Liver (tissue), 3 donors: Measurements from ENCODE around the gene CSNK2A2.

ENCODE experiments used
- FOXA1 ChIP-seq: IDR thresholded peaks from 2 replicates; pipeline ENCODE4 v1.6.1; 2016; ENCODE audit warnings: antibody characterized with exemption
- GABPA ChIP-seq, 2 donors: IDR thresholded peaks in 1 of 2; conservative IDR thresholded peaks in 1 of 2; 2 replicates each; pipeline ENCODE4 v1.6.1; 2016; ENCODE audit warnings: antibody characterized with exemption in 2 of 2, mild to moderate bottlenecking in 1 of 2, moderate library complexity in 1 of 2
- JUND ChIP-seq, 2 donors: IDR thresholded peaks; 2 replicates each; pipeline ENCODE4 v1.6.1; 2016; ENCODE audit warnings: antibody characterized with exemption in 2 of 2
- RAD21 ChIP-seq, 2 donors: IDR thresholded peaks; 2 replicates each; pipeline ENCODE4 v1.6.1; 2016; ENCODE audit warnings: antibody characterized with exemption in 2 of 2, mild to moderate bottlenecking in 2 of 2
- TAF1 ChIP-seq: conservative IDR thresholded peaks from 2 replicates; pipeline ENCODE4 v1.6.1; 2016; ENCODE audit warnings: antibody characterized with exemption, mild to moderate bottlenecking
- TF ChIP-seq, protein P1 (sequence below): fragments of 150-350 bp; IDR thresholded peaks from 2 replicates; pipeline ENCODE4 v1.5.1; 2017; ENCODE audit warnings: improper control_type of control experiment, low read depth, low read length; ENCODE audit not compliant: missing input control
- TF ChIP-seq, protein P2 (sequence below): IDR thresholded peaks from 2 replicates; pipeline ENCODE4 v1.6.1; 2016; ENCODE audit warnings: antibody characterized with exemption
- TF ChIP-seq, protein P3 (sequence below): IDR thresholded peaks from 2 replicates; pipeline ENCODE4 v1.6.1; 2016; ENCODE audit warnings: antibody characterized with exemption, mild to moderate bottlenecking
- donor health status: healthy.
- donor health status: healthy.

DNA sequence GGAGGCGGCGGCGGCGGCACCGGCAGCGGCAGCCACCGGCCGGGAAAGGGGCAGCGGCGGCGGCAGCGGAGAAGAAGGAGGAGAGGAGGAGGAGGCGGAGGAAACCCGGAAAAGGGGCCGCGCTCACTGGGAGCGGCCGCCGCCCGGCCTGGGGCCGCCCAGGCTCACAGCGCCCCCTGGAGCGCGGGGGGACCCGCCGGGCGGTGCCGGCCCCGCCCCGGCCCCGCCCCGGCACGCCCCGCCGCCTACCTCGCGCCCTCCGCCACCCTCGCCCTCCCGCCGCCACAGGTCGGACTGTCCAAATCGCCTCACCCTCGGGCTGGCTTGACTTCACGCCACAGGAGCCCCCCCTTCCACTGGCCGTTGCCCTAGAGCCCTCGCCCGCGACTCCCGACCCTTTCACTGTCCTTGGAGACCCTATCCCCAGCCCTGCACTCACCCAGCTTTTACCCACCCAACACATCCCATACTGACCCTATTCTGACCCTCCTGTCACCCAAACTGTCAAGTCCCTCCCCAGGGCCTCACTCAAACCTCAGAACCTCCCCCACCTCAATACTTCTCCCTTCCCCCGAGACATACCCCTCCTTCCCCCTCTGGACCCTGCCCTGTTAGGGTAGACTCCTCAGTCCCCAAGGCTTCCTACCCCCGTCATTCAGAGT, at the start of gene CSNK2A2:
- TF ChIP-seq, protein P1, sequence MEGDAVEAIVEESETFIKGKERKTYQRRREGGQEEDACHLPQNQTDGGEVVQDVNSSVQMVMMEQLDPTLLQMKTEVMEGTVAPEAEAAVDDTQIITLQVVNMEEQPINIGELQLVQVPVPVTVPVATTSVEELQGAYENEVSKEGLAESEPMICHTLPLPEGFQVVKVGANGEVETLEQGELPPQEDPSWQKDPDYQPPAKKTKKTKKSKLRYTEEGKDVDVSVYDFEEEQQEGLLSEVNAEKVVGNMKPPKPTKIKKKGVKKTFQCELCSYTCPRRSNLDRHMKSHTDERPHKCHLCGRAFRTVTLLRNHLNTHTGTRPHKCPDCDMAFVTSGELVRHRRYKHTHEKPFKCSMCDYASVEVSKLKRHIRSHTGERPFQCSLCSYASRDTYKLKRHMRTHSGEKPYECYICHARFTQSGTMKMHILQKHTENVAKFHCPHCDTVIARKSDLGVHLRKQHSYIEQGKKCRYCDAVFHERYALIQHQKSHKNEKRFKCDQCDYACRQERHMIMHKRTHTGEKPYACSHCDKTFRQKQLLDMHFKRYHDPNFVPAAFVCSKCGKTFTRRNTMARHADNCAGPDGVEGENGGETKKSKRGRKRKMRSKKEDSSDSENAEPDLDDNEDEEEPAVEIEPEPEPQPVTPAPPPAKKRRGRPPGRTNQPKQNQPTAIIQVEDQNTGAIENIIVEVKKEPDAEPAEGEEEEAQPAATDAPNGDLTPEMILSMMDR = peak; percentile 55
- TF ChIP-seq RAD21 (IDR thresholded peaks at IDR 0.05) (no peak), FOXA1 (no peak), TAF1 (no peak), JUND (IDR thresholded peaks at IDR 0.05) (no peak), GABPA (IDR thresholded peaks at IDR 0.05 in 1 of 2, conservative IDR thresholded peaks at IDR 0.05 in 1 of 2) (no peak)
- TF ChIP-seq, protein P2, sequence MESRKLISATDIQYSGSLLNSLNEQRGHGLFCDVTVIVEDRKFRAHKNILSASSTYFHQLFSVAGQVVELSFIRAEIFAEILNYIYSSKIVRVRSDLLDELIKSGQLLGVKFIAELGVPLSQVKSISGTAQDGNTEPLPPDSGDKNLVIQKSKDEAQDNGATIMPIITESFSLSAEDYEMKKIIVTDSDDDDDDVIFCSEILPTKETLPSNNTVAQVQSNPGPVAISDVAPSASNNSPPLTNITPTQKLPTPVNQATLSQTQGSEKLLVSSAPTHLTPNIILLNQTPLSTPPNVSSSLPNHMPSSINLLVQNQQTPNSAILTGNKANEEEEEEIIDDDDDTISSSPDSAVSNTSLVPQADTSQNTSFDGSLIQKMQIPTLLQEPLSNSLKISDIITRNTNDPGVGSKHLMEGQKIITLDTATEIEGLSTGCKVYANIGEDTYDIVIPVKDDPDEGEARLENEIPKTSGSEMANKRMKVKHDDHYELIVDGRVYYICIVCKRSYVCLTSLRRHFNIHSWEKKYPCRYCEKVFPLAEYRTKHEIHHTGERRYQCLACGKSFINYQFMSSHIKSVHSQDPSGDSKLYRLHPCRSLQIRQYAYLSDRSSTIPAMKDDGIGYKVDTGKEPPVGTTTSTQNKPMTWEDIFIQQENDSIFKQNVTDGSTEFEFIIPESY = no peak
- TF ChIP-seq, protein P3, sequence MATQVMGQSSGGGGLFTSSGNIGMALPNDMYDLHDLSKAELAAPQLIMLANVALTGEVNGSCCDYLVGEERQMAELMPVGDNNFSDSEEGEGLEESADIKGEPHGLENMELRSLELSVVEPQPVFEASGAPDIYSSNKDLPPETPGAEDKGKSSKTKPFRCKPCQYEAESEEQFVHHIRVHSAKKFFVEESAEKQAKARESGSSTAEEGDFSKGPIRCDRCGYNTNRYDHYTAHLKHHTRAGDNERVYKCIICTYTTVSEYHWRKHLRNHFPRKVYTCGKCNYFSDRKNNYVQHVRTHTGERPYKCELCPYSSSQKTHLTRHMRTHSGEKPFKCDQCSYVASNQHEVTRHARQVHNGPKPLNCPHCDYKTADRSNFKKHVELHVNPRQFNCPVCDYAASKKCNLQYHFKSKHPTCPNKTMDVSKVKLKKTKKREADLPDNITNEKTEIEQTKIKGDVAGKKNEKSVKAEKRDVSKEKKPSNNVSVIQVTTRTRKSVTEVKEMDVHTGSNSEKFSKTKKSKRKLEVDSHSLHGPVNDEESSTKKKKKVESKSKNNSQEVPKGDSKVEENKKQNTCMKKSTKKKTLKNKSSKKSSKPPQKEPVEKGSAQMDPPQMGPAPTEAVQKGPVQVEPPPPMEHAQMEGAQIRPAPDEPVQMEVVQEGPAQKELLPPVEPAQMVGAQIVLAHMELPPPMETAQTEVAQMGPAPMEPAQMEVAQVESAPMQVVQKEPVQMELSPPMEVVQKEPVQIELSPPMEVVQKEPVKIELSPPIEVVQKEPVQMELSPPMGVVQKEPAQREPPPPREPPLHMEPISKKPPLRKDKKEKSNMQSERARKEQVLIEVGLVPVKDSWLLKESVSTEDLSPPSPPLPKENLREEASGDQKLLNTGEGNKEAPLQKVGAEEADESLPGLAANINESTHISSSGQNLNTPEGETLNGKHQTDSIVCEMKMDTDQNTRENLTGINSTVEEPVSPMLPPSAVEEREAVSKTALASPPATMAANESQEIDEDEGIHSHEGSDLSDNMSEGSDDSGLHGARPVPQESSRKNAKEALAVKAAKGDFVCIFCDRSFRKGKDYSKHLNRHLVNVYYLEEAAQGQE = no peak
